Liver (tissue), 9 donors: ENCODE measurements around the gene SLC38A3. TPM values are rescaled to one million over a fixed set of nuclear protein-coding genes. Genes with fewer than 3 reads are reported as not detected.

ENCODE experiments used
- DNase-seq: peaks from one replicate; pipeline ENCODE4 v3.0.0-alpha.2; 2017; ENCODE audit warnings: low spot score
- H3K27ac ChIP-seq, 2 donors: one replicate each; pipeline ENCODE4 v1.7.0; 2013; ENCODE audit warnings: inconsistent platforms in 2 of 2, low read length in 2 of 2, control low read depth in 1 of 2, low read depth in 1 of 2, mild to moderate bottlenecking in 1 of 2
- H3K27me3 ChIP-seq, 4 donors: one replicate each; pipeline versions ENCODE4 v1.6.1 to v1.7.0; 2013; ENCODE audit warnings: low read length in 3 of 4, inconsistent platforms in 1 of 4, mild to moderate bottlenecking in 1 of 4, moderate library complexity in 1 of 4; ENCODE audit not compliant: control insufficient read depth in 4 of 4, insufficient read depth in 4 of 4
- H3K36me3 ChIP-seq, 4 donors: one replicate each; pipeline versions ENCODE4 v1.6.1 to v1.7.0; 2013; ENCODE audit warnings: low read length in 3 of 4, mild to moderate bottlenecking in 3 of 4, low read depth in 1 of 4, moderate library complexity in 1 of 4; ENCODE audit not compliant: control insufficient read depth in 4 of 4, insufficient read depth in 3 of 4
- H3K4me1 ChIP-seq, 4 donors: one replicate each; pipeline versions ENCODE4 v1.6.1 to v1.7.0; 2013; ENCODE audit warnings: low read length in 3 of 4, mild to moderate bottlenecking in 3 of 4, moderate library complexity in 1 of 4; ENCODE audit not compliant: control insufficient read depth in 4 of 4, insufficient read depth in 4 of 4
- H3K4me3 ChIP-seq, 3 donors: one replicate each; pipeline versions ENCODE4 v1.6.1 to v1.7.0; 2013; ENCODE audit warnings: low read length in 3 of 3, control low read depth in 1 of 3, low read depth in 1 of 3, mild to moderate bottlenecking in 1 of 3
- H3K9ac ChIP-seq, 2 donors: one replicate each; pipeline ENCODE4 v1.7.0; 2013; ENCODE audit warnings: low read length in 2 of 2, mild to moderate bottlenecking in 2 of 2, moderate library complexity in 2 of 2, control low read depth in 1 of 2, low read depth in 1 of 2
- H3K9me3 ChIP-seq, 4 donors: one replicate each; pipeline versions ENCODE4 v1.6.1 to v1.7.0; 2013; ENCODE audit warnings: low read length in 3 of 4; ENCODE audit not compliant: control insufficient read depth in 4 of 4
- CTCF ChIP-seq: fragments of 150-350 bp; IDR thresholded peaks from 2 replicates; pipeline ENCODE4 v1.5.1; 2017; ENCODE audit warnings: improper control_type of control experiment, low read depth, low read length; ENCODE audit not compliant: missing input control
- EGR1 ChIP-seq, 2 donors: IDR thresholded peaks; 2 replicates each; pipeline ENCODE4 v1.6.1; 2016 to 2018; ENCODE audit warnings: antibody characterized with exemption in 2 of 2, low read depth in 2 of 2
- FOXA1 ChIP-seq: IDR thresholded peaks from 2 replicates; pipeline ENCODE4 v1.6.1; 2016; ENCODE audit warnings: antibody characterized with exemption
- FOXA2 ChIP-seq: IDR thresholded peaks from 2 replicates; pipeline ENCODE4 v1.6.1; 2016; ENCODE audit warnings: antibody characterized with exemption
- GABPA ChIP-seq, 2 donors: IDR thresholded peaks in 1 of 2; conservative IDR thresholded peaks in 1 of 2; 2 replicates each; pipeline ENCODE4 v1.6.1; 2016; ENCODE audit warnings: antibody characterized with exemption in 2 of 2, mild to moderate bottlenecking in 1 of 2, moderate library complexity in 1 of 2
- HNF4A ChIP-seq, 2 donors: conservative IDR thresholded peaks; 2 replicates each; pipeline ENCODE4 v1.6.1; 2016; ENCODE audit warnings: antibody characterized with exemption in 2 of 2, mild to moderate bottlenecking in 2 of 2
- HNF4G ChIP-seq: IDR thresholded peaks from 2 replicates; pipeline ENCODE4 v1.6.1; 2016; ENCODE audit warnings: antibody characterized with exemption
- JUND ChIP-seq, 2 donors: IDR thresholded peaks; 2 replicates each; pipeline ENCODE4 v1.6.1; 2016; ENCODE audit warnings: antibody characterized with exemption in 2 of 2
- MAX ChIP-seq: IDR thresholded peaks from 2 replicates; pipeline ENCODE4 v1.6.1; 2016; ENCODE audit warnings: antibody characterized with exemption
- NR2F2 ChIP-seq: IDR thresholded peaks from 2 replicates; pipeline ENCODE4 v1.6.1; 2016; ENCODE audit warnings: antibody characterized with exemption
- RAD21 ChIP-seq, 2 donors: IDR thresholded peaks; 2 replicates each; pipeline ENCODE4 v1.6.1; 2016; ENCODE audit warnings: antibody characterized with exemption in 2 of 2, mild to moderate bottlenecking in 2 of 2
- REST ChIP-seq: IDR thresholded peaks from 2 replicates; pipeline ENCODE4 v1.6.1; 2016; ENCODE audit warnings: antibody characterized with exemption, mild to moderate bottlenecking
- RXRA ChIP-seq, 2 donors: IDR thresholded peaks; 2 replicates each; pipeline ENCODE4 v1.6.1; 2017 to 2018; ENCODE audit warnings: antibody characterized with exemption in 2 of 2, mild to moderate bottlenecking in 1 of 2
- SP1 ChIP-seq: IDR thresholded peaks from 2 replicates; pipeline ENCODE4 v1.6.1; 2018; ENCODE audit warnings: antibody characterized with exemption, mild to moderate bottlenecking
- TAF1 ChIP-seq: conservative IDR thresholded peaks from 2 replicates; pipeline ENCODE4 v1.6.1; 2016; ENCODE audit warnings: antibody characterized with exemption, mild to moderate bottlenecking
- YY1 ChIP-seq: IDR thresholded peaks from 2 replicates; pipeline ENCODE4 v1.6.1; 2016; ENCODE audit warnings: antibody characterized with exemption, mild to moderate bottlenecking
- ZBTB33 ChIP-seq: IDR thresholded peaks from 2 replicates; pipeline ENCODE4 v1.6.1; 2016; ENCODE audit warnings: antibody characterized with exemption
- WGBS: extraction: QIAGEN DNeasy Blood & Tissue Kit; methylation state at CpG from one replicate; pipeline ENCODE4 v1.1.7; 2013; 5-methylcytosine and 5-hydroxymethylcytosine counted together
- polyA plus RNA-seq, 2 donors: library from polyadenylated mRNA; stranded (reverse) in 1 of 2; unstranded in 1 of 2; fragments of 200-250 nt in 1 of 2; fragments of >200 nt in 1 of 2; fragmentation: Nextera tagmentation in 1 of 2; extraction: Ambion mirVana in 1 of 2; gene quantifications; one replicate each; pipeline versions ENCODE4 v1.2.1 to v1.2.3, GENCODE V29; 2013 to 2015
- total RNA-seq, 2 donors: library from RNA; depleted of rRNA; stranded (reverse); fragments of >200 nt; gene quantifications; one replicate each; pipeline ENCODE4 v1.2.3, GENCODE V29; 2014
- TF ChIP-seq, protein P1 (sequence below): IDR thresholded peaks from 2 replicates; pipeline ENCODE4 v1.6.1; 2016; ENCODE audit warnings: antibody characterized with exemption
- donor health status: healthy.
- donor health status: healthy.
- donor health status: healthy.
- donor health status: healthy.
- donor health status: healthy.

The SLC38A3 gene
- total and polyA plus RNA-seq, 4 donors, result 98.1 to 180 (median 140) TPM

- no peak overlapping the region for H3K9ac ChIP-seq
- no peaks in the 10 kb centered on the region for H3K27me3 ChIP-seq
- peaks cover 3 to 11% (median 6%) of the 10 kb centered on the region in 4 donors for H3K36me3 ChIP-seq
- H3K4me3 ChIP-seq, result no peak overlapping the region
- no peak for DNase-seq
- no peak overlapping the region for H3K27ac ChIP-seq
- TF ChIP-seq GABPA (IDR thresholded peaks at IDR 0.05 in 1 of 2, conservative IDR thresholded peaks at IDR 0.05 in 1 of 2), result no peak
- TF ChIP-seq CTCF, result no peak
- TF ChIP-seq HNF4G, result no peak
- no peak for TF ChIP-seq JUND (IDR thresholded peaks at IDR 0.05)
- no peak for TF ChIP-seq HNF4A (conservative IDR thresholded peaks at IDR 0.05)
- TF ChIP-seq RAD21 (IDR thresholded peaks at IDR 0.05), result no peak
- no peak for TF ChIP-seq EGR1 (IDR thresholded peaks at IDR 0.05; ENCODE audit: low read depth in 2 of 2)
- TF ChIP-seq ZBTB33, result no peak
- no peak for TF ChIP-seq TAF1
- TF ChIP-seq FOXA2, result no peak
- TF ChIP-seq, protein P1, sequence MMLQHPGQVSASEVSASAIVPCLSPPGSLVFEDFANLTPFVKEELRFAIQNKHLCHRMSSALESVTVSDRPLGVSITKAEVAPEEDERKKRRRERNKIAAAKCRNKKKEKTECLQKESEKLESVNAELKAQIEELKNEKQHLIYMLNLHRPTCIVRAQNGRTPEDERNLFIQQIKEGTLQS, result no peak
- TF ChIP-seq RXRA (IDR thresholded peaks at IDR 0.05), result no peak
- no peak for TF ChIP-seq SP1
- TF ChIP-seq FOXA1, result no peak
- no peak for TF ChIP-seq REST
- no peak for TF ChIP-seq NR2F2
- TF ChIP-seq MAX, result no peak
- no peak for TF ChIP-seq YY1
- WGBS, result 87% methylated on average over 8 of the region's 8 CpGs
- H3K9me3 ChIP-seq, result no peaks in the 10 kb centered on the region
- peaks cover 10 to 71% (median 54%) of the 10 kb centered on the region in 4 donors for H3K4me1 ChIP-seq
Observed at GRCh38 chr3:50251220-50251619, 46.1 kb downstream of the SLC38A3 start.
